ENCODE results near the gene NTM.

The NTM gene

DNA sequence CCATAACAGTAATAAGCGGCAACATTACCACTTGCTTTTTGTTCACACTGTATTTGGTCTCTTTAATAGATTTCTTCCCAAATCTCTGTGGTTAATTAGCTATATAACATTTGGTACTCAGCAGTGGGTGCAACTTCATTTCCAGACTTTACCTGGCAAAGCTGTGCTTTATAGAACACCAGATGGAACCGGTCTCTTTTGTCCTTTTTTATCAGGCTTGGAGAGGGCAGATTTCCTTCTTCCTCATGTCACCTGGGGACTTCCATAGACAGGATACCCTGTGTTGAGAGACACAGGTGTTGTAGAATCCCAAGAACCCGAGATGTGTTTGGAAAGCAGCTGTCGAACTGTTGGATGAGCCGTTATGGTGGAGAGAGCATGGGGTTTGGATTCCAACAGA is 393.7 kb downstream of the NTM start:
- H3K27me3 ChIP-seq (ENCODE audit: insufficient read depth, poor library complexity, severe bottlenecking): no peaks in the 10 kb centered on the region
- no peak for TF ChIP-seq GABPA (IDR thresholded peaks at IDR 0.05; ENCODE audit: low read depth)
- TF ChIP-seq SPI1 (IDR thresholded peaks at IDR 0.05; ENCODE audit: borderline replicate concordance, low read depth): no peak
- TF ChIP-seq, protein P1, sequence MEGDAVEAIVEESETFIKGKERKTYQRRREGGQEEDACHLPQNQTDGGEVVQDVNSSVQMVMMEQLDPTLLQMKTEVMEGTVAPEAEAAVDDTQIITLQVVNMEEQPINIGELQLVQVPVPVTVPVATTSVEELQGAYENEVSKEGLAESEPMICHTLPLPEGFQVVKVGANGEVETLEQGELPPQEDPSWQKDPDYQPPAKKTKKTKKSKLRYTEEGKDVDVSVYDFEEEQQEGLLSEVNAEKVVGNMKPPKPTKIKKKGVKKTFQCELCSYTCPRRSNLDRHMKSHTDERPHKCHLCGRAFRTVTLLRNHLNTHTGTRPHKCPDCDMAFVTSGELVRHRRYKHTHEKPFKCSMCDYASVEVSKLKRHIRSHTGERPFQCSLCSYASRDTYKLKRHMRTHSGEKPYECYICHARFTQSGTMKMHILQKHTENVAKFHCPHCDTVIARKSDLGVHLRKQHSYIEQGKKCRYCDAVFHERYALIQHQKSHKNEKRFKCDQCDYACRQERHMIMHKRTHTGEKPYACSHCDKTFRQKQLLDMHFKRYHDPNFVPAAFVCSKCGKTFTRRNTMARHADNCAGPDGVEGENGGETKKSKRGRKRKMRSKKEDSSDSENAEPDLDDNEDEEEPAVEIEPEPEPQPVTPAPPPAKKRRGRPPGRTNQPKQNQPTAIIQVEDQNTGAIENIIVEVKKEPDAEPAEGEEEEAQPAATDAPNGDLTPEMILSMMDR (IDR thresholded peaks at IDR 0.05; ENCODE audit: insufficient read depth, low read length): no peak
- TF ChIP-seq, protein P2, sequence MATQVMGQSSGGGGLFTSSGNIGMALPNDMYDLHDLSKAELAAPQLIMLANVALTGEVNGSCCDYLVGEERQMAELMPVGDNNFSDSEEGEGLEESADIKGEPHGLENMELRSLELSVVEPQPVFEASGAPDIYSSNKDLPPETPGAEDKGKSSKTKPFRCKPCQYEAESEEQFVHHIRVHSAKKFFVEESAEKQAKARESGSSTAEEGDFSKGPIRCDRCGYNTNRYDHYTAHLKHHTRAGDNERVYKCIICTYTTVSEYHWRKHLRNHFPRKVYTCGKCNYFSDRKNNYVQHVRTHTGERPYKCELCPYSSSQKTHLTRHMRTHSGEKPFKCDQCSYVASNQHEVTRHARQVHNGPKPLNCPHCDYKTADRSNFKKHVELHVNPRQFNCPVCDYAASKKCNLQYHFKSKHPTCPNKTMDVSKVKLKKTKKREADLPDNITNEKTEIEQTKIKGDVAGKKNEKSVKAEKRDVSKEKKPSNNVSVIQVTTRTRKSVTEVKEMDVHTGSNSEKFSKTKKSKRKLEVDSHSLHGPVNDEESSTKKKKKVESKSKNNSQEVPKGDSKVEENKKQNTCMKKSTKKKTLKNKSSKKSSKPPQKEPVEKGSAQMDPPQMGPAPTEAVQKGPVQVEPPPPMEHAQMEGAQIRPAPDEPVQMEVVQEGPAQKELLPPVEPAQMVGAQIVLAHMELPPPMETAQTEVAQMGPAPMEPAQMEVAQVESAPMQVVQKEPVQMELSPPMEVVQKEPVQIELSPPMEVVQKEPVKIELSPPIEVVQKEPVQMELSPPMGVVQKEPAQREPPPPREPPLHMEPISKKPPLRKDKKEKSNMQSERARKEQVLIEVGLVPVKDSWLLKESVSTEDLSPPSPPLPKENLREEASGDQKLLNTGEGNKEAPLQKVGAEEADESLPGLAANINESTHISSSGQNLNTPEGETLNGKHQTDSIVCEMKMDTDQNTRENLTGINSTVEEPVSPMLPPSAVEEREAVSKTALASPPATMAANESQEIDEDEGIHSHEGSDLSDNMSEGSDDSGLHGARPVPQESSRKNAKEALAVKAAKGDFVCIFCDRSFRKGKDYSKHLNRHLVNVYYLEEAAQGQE (IDR thresholded peaks at IDR 0.05; ENCODE audit: insufficient replicate concordance, low read depth): no peak
- no peak for TF ChIP-seq POLR2AphosphoS5 (IDR thresholded peaks at IDR 0.05; ENCODE audit: low read depth)

DNA sequence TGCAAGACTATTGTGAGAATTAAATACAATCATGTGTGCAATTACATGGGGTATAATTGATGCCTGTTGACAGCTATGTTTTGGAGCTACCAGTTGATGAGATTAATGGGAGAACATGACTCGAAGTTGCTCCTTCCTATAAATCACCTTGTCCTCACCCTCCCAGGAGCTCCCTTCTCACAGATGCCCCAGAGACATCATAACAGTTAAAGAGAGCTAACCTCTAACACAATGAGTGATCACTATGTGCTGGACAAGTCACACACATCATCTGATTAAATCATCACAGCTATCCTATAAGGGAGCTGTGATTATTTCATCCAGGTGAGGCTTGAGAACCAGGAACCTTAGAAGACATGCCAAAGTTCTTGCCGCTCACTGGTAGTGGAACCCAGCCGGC is 394.2 kb downstream of the NTM start:
- no peaks in the 10 kb centered on the region for H3K27me3 ChIP-seq (ENCODE audit: insufficient read depth, poor library complexity, severe bottlenecking)
- no peak overlapping the region for H3K27ac ChIP-seq (replicated peaks)
- no peak for TF ChIP-seq GABPA (IDR thresholded peaks at IDR 0.05; ENCODE audit: low read depth)
- TF ChIP-seq, protein P2 (IDR thresholded peaks at IDR 0.05; ENCODE audit: insufficient replicate concordance, low read depth): no peak
- no peak for DNase-seq (ENCODE audit: low read depth in 1 of 2, low spot score in 1 of 2)
- H3K4me3 ChIP-seq (replicated peaks; ENCODE audit: insufficient read depth, low read length): no peak overlapping the region

More for the DNA sequence above, 393.7 kb downstream of the NTM start:
- H3K4me3 ChIP-seq (replicated peaks; ENCODE audit: insufficient read depth, low read length): no peak overlapping the region
- H3K27ac ChIP-seq (replicated peaks): no peak overlapping the region
- DNase-seq (ENCODE audit: low read depth in 1 of 2, low spot score in 1 of 2): no peak

DNA sequence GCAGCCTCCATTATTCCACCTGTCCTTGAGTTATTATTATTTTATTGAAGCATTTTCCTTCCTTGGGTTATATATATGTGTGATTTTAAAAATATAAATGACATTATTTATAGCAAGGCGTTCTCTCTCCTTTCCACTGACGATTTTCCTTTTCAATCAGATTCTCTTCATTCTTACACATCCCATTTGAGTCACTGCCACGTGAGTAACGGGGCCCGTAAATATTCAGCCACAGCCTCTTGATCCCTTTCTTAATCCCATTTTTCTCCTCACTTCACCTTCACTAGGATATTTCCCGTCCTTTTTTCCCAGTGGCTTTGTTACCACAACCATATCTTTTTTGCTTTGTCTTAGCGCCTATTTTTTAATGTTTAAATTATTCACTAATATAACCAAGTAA is 396.2 kb downstream of the NTM start:
- no peaks in the 10 kb centered on the region for H3K27me3 ChIP-seq (ENCODE audit: insufficient read depth, poor library complexity, severe bottlenecking)
- H3K27ac ChIP-seq (replicated peaks): no peak overlapping the region
- no peak overlapping the region for H3K4me3 ChIP-seq (replicated peaks; ENCODE audit: insufficient read depth, low read length)
- TF ChIP-seq SPI1 (IDR thresholded peaks at IDR 0.05; ENCODE audit: borderline replicate concordance, low read depth): no peak
- TF ChIP-seq, protein P1 (IDR thresholded peaks at IDR 0.05; ENCODE audit: insufficient read depth, low read length): no peak
- no peak for TF ChIP-seq POLR2AphosphoS5 (IDR thresholded peaks at IDR 0.05; ENCODE audit: low read depth)
- TF ChIP-seq, protein P2 (IDR thresholded peaks at IDR 0.05; ENCODE audit: insufficient replicate concordance, low read depth): no peak
- no peak for TF ChIP-seq GABPA (IDR thresholded peaks at IDR 0.05; ENCODE audit: low read depth)
- no peak for DNase-seq (ENCODE audit: low read depth in 1 of 2, low spot score in 1 of 2)

DNA sequence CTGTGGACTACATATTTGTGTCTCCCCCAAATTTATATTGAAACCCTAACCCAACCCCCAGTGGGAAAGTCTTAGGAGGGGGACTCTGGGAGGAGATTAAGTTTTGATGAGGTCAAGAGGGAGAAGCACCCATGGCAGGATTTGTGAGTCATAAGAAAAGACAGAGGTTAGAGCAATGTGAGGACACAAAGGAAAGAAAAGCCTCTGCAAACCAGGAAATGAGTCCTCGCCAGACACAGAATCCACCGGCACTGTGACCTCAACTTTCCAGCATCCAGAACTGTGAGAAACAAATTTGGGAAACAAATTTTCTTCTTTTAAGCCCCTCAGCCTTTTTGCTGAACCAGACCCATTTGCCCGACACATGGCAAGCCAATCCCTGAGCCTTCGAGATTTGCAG is 397.0 kb downstream of the NTM start:
- TF ChIP-seq, protein P2 (IDR thresholded peaks at IDR 0.05; ENCODE audit: insufficient replicate concordance, low read depth): no peak
- TF ChIP-seq, protein P1 (IDR thresholded peaks at IDR 0.05; ENCODE audit: insufficient read depth, low read length): no peak
- no peak for TF ChIP-seq SPI1 (IDR thresholded peaks at IDR 0.05; ENCODE audit: borderline replicate concordance, low read depth)
- TF ChIP-seq GABPA (IDR thresholded peaks at IDR 0.05; ENCODE audit: low read depth): no peak
- no peak for TF ChIP-seq POLR2AphosphoS5 (IDR thresholded peaks at IDR 0.05; ENCODE audit: low read depth)
- Histone ChIP-seq H3K27ac (replicated peaks) (no peak overlapping the region), H3K27me3 (ENCODE audit: insufficient read depth, poor library complexity, severe bottlenecking) (no peaks in the 10 kb centered on the region), H3K4me3 (replicated peaks; ENCODE audit: insufficient read depth, low read length) (no peak overlapping the region)
- DNase-seq (ENCODE audit: low read depth in 1 of 2, low spot score in 1 of 2): no peak
